HG02885 (cell line): Measurements from ENCODE around the gene HYAL2.
A peak's percentile ranks its signal among the peaks of the same experiment; 100 is the strongest.

Source experiments
- ATAC-seq: cut with Tn5 transposase; IDR thresholded peaks from one replicate; pipeline ENCODE4 v1.9.1; 2021; ENCODE audit warnings: mild to moderate bottlenecking; ENCODE audit not compliant: unreplicated experiment, poor library complexity

The HYAL2 gene

GRCh38 chr3:50351323-50351697 is 28.8 kb upstream of the HYAL2 start:
- no peak for ATAC-seq

GRCh38 chr3:50350527-50351322 is 28.2 kb upstream of the HYAL2 start, which contains the start of the genes CYB561D2 and NPRL2:
Gene CYB561D2, plus strand, starts transcription at chr3:50350862. Its CDS starts 572 bp downstream, at chr3:50351434.
Gene NPRL2, minus strand, starts transcription at chr3:50350775. Its CDS starts 123 bp downstream, at chr3:50350652.
- peak; percentile 89 for ATAC-seq

GRCh38 chr3:50350213-50350526 is 27.6 kb upstream of the HYAL2 start:
- no peak for ATAC-seq

GRCh38 chr3:50347187-50347813 is 24.8 kb upstream of the HYAL2 start:
- no peak for ATAC-seq

- ATAC-seq = no peak
These were observed 23.2 kb upstream of the HYAL2 start, which contains the start of gene ZMYND10 for GRCh38 chr3:50345586-50346234. Gene ZMYND10, minus strand, starts transcription at chr3:50345732. Its CDS starts 153 bp downstream, at chr3:50345579.

- no peak for ATAC-seq
These were observed 22.5 kb upstream of the HYAL2 start for GRCh38 chr3:50345008-50345407.

- ATAC-seq = no peak
These were observed 20.5 kb upstream of the HYAL2 start for GRCh38 chr3:50342813-50343633.

GRCh38 chr3:50341996-50342650 is 19.6 kb upstream of the HYAL2 start:
- no peak for ATAC-seq

GRCh38 chr3:50341537-50341936 is 19.0 kb upstream of the HYAL2 start:
- ATAC-seq = no peak

GRCh38 chr3:50340448-50341329 is 18.1 kb upstream of the HYAL2 start, which contains the start of gene RASSF1:
Gene RASSF1, minus strand, starts transcription at chr3:50340836. Its CDS starts 31 bp downstream, at chr3:50340805.
- ATAC-seq = no peak

GRCh38 chr3:50340147-50340447 is 17.6 kb upstream of the HYAL2 start:
- no peak for ATAC-seq

- ATAC-seq = no peak
These were observed 17.1 kb upstream of the HYAL2 start for GRCh38 chr3:50339485-50340146.

GRCh38 chr3:50338965-50339364 is 16.4 kb upstream of the HYAL2 start:
- no peak for ATAC-seq

GRCh38 chr3:50337175-50337861 is 14.8 kb upstream of the HYAL2 start:
- ATAC-seq = peak; percentile 81

GRCh38 chr3:50336452-50337174 is 14.1 kb upstream of the HYAL2 start:
- peak; percentile 35 for ATAC-seq

GRCh38 chr3:50334339-50335075 is 12.0 kb upstream of the HYAL2 start:
- ATAC-seq = no peak
